H1 (cell line): ENCODE results near the gene TATDN2. TPM values are rescaled to one million over a fixed set of nuclear protein-coding genes. Genes with fewer than 3 reads are reported as not detected.
A peak's percentile ranks its signal among the peaks of the same experiment; 100 is the strongest.

ENCODE experiments used
- BCL11A ChIP-seq, 2 experiments: IDR thresholded peaks; one replicate each; pipeline ENCODE4 v1.6.1; 2011; ENCODE audit warnings: low read depth in 2 of 2, low read length in 2 of 2, mild to moderate bottlenecking in 2 of 2
- CBX5 ChIP-seq: fragments of 300-800, 300-1000 bp; sonication (generic); IDR thresholded peaks from 2 replicates; pipeline ENCODE4 v1.7.1; 2016; ENCODE audit warnings: antibody characterized with exemption, low read length, low read depth
- E2F6 ChIP-seq: IDR thresholded peaks from 2 replicates; pipeline ENCODE4 v1.6.1; 2012; ENCODE audit warnings: inconsistent platforms
- GTF2F1 ChIP-seq: IDR thresholded peaks from 2 replicates; pipeline ENCODE4 v1.6.1; 2012; ENCODE audit warnings: low read depth, low read length, improper control_type of control experiment, borderline replicate concordance
- JUN ChIP-seq: IDR thresholded peaks from 2 replicates; pipeline ENCODE4 v1.6.1; 2011; ENCODE audit warnings: low read depth, mild to moderate bottlenecking, improper control_type of control experiment, low read length
- KDM1A ChIP-seq: fragments of 200-600, 300-600 bp; sonication (generic); IDR thresholded peaks from 2 replicates; pipeline ENCODE4 v1.7.1; 2016; ENCODE audit warnings: mild to moderate bottlenecking, low read length, borderline replicate concordance
- KDM4A ChIP-seq: IDR thresholded peaks from one replicate; pipeline ENCODE4 v1.7.1; 2012; ENCODE audit warnings: low read depth, mild to moderate bottlenecking, moderate library complexity, low read length, inconsistent platforms; ENCODE audit not compliant: severe bottlenecking
- MAX ChIP-seq: IDR thresholded peaks from 2 replicates; pipeline ENCODE4 v1.6.1; 2012; ENCODE audit warnings: inconsistent platforms
- NRF1 ChIP-seq: IDR thresholded peaks from 2 replicates; pipeline ENCODE4 v1.6.1; 2011; ENCODE audit warnings: mild to moderate bottlenecking, low read depth, low read length, improper control_type of control experiment
- PHF8 ChIP-seq: fragments of 200-600 bp; sonication (generic); conservative IDR thresholded peaks from 2 replicates; pipeline ENCODE4 v1.7.1; 2012; ENCODE audit warnings: low read depth, mild to moderate bottlenecking, inconsistent platforms, low read length, moderate library complexity
- RNF2 ChIP-seq: fragments of 200-900, 300-1000 bp; sonication (generic); IDR thresholded peaks from 2 replicates; pipeline ENCODE4 v1.7.1; 2016; ENCODE audit warnings: borderline replicate concordance, low read depth, mild to moderate bottlenecking, antibody characterized with exemption, low read length; ENCODE audit not compliant: poor library complexity, severe bottlenecking; ENCODE audit errors: missing control alignments
- SIN3A ChIP-seq, 2 experiments: IDR thresholded peaks in 1 of 2; conservative IDR thresholded peaks in 1 of 2; 2 replicates each; pipeline ENCODE4 v1.6.1; 2011 to 2012; ENCODE audit warnings: low read length in 2 of 2, improper control_type of control experiment in 1 of 2, low read depth in 1 of 2, mild to moderate bottlenecking in 1 of 2
- SIRT6 ChIP-seq: IDR thresholded peaks from one replicate; pipeline ENCODE4 v1.7.1; 2012; ENCODE audit warnings: low read length, inconsistent platforms
- SIX5 ChIP-seq: IDR thresholded peaks from 2 replicates; pipeline ENCODE4 v1.6.1; 2011; ENCODE audit warnings: mild to moderate bottlenecking, low read depth, low read length
- SRF ChIP-seq: IDR thresholded peaks from 2 replicates; pipeline ENCODE4 v1.6.1; 2011; ENCODE audit warnings: mild to moderate bottlenecking, low read depth, low read length, moderate library complexity
- SUZ12 ChIP-seq: fragments of 200-600 bp; sonication (generic); IDR thresholded peaks from 2 replicates; pipeline ENCODE4 v1.6.1; 2012; ENCODE audit warnings: mild to moderate bottlenecking, inconsistent platforms, low read length, moderate library complexity, mixed read lengths
- TAF7 ChIP-seq: optimal IDR thresholded peaks from 2 replicates; pipeline ENCODE3; 2011; ENCODE audit warnings: low read depth, mild to moderate bottlenecking, inconsistent platforms, low read length, moderate library complexity, borderline replicate concordance
- TBP ChIP-seq: IDR thresholded peaks from 2 replicates; pipeline ENCODE4 v1.6.1; 2011; ENCODE audit warnings: low read depth, low read length, improper control_type of control experiment
- TCF12 ChIP-seq: IDR thresholded peaks from 2 replicates; pipeline ENCODE4 v1.6.1; 2011; ENCODE audit warnings: low read depth, mild to moderate bottlenecking, low read length
- TEAD4 ChIP-seq: IDR thresholded peaks from 2 replicates; pipeline ENCODE4 v1.6.1; 2012; ENCODE audit warnings: low read depth, low read length, inconsistent platforms, mixed read lengths
- polyA plus RNA-seq, 7 experiments: library from polyadenylated mRNA; depleted of rRNA in 3 of 7; stranded (reverse) in 5 of 7; unstranded in 2 of 7; fragments of >200 nt in 5 of 7; fragments of 200-250 nt in 2 of 7; gene quantifications; 1 replicate in 5 of 7; 2 replicates in 1 of 7; 4 replicates in 1 of 7; pipeline versions ENCODE4 v1.2.1 to v1.2.3, GENCODE V29; 2011 to 2013; ENCODE audit warnings: missing spikeins in 2 of 7, mixed read lengths in 2 of 7
- total RNA-seq: library from RNA; stranded (reverse); fragmentation: NEBNext Ultra II Directional; extraction: Animal tissue kit (Norgen Biotek cat#: 25700); gene quantifications from 2 replicates; pipeline ENCODE4 v1.2.1, GENCODE V29; 2021
- TF ChIP-seq, protein P1 (sequence below): IDR thresholded peaks from 2 replicates; pipeline ENCODE4 v1.6.1; 2012; ENCODE audit warnings: low read length, inconsistent platforms
- TF ChIP-seq, protein P2 (sequence below): IDR thresholded peaks from 2 replicates; pipeline ENCODE4 v1.6.1; 2011; ENCODE audit warnings: low read length, improper control_type of control experiment

The TATDN2 gene
- total and polyA plus RNA-seq, 2 of the 8 experiments (the other 6 are each of a cell fraction or from before 2014, with no cell fraction given), result 12.1 to 34.8 TPM

- no peak for TF ChIP-seq RNF2
- no peak for TF ChIP-seq PHF8
- TF ChIP-seq, protein P1, sequence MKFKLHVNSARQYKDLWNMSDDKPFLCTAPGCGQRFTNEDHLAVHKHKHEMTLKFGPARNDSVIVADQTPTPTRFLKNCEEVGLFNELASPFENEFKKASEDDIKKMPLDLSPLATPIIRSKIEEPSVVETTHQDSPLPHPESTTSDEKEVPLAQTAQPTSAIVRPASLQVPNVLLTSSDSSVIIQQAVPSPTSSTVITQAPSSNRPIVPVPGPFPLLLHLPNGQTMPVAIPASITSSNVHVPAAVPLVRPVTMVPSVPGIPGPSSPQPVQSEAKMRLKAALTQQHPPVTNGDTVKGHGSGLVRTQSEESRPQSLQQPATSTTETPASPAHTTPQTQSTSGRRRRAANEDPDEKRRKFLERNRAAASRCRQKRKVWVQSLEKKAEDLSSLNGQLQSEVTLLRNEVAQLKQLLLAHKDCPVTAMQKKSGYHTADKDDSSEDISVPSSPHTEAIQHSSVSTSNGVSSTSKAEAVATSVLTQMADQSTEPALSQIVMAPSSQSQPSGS, result no peak; the same call in 1 of the 2 replicates
- no peak for TF ChIP-seq KDM4A
- TF ChIP-seq TAF7, result no peak
- no peak for TF ChIP-seq SIX5
- 0 out of 2 replicates have a peak, but pooled peaks have one; percentile 36 for TF ChIP-seq MAX
- no peak for TF ChIP-seq SIRT6
- TF ChIP-seq BCL11A (IDR thresholded peaks at IDR 0.05; ENCODE audit: low read depth in 2 of 2, low read length in 2 of 2), result no peak
- no peak for TF ChIP-seq TEAD4
- TF ChIP-seq GTF2F1, result no peak
- TF ChIP-seq TBP, result 0 out of 2 replicates have a peak, but pooled peaks have one; percentile 35
- TF ChIP-seq SUZ12, result no peak
- no peak for TF ChIP-seq KDM1A
- TF ChIP-seq NRF1, result no peak
- TF ChIP-seq, protein P2, sequence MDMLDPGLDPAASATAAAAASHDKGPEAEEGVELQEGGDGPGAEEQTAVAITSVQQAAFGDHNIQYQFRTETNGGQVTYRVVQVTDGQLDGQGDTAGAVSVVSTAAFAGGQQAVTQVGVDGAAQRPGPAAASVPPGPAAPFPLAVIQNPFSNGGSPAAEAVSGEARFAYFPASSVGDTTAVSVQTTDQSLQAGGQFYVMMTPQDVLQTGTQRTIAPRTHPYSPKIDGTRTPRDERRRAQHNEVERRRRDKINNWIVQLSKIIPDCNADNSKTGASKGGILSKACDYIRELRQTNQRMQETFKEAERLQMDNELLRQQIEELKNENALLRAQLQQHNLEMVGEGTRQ, result no peak
- TF ChIP-seq SRF, result no peak
- TF ChIP-seq TCF12, result peak; percentile 39; the same call in 1 of the 2 replicates
- no peak for TF ChIP-seq E2F6
- no peak for TF ChIP-seq JUN
- no peak for TF ChIP-seq SIN3A (conservative IDR thresholded peaks at IDR 0.05 in 1 of 2, IDR thresholded peaks at IDR 0.05 in 1 of 2; ENCODE audit: low read depth in 1 of 2, low read length in 2 of 2)
- no peak for TF ChIP-seq CBX5
These were observed 22.0 kb upstream of the TATDN2 start (continued) for GRCh38 chr3:10226293-10226692.
